GDM1 (cell line): Measurements from ENCODE around the gene SCEL.
"Not testable (repeated sequence)": the region's sequence is repeated elsewhere in the genome, so short reads cannot be mapped to it uniquely, and the experiment has no call there.

Source experiments
- DNase-seq: peaks from one replicate; lab custom pipeline; 2025; lab: John Stamatoyannopoulos, UW

SCEL gene, protein sequence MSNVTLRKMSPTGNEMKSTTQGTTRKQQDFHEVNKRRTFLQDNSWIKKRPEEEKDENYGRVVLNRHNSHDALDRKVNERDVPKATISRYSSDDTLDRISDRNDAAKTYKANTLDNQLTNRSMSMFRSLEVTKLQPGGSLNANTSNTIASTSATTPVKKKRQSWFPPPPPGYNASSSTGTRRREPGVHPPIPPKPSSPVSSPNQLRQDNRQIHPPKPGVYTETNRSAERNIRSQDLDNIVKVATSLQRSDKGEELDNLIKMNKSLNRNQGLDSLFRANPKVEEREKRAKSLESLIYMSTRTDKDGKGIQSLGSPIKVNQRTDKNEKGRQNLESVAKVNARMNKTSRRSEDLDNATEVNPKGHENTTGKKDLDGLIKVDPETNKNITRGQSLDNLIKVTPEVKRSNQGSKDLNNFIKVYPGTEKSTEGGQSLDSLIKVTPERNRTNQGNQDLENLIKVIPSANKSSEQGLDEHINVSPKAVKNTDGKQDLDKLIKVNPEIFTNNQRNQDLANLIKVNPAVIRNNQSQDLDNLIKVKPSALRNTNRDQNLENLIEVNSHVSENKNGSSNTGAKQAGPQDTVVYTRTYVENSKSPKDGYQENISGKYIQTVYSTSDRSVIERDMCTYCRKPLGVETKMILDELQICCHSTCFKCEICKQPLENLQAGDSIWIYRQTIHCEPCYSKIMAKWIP

DNA sequence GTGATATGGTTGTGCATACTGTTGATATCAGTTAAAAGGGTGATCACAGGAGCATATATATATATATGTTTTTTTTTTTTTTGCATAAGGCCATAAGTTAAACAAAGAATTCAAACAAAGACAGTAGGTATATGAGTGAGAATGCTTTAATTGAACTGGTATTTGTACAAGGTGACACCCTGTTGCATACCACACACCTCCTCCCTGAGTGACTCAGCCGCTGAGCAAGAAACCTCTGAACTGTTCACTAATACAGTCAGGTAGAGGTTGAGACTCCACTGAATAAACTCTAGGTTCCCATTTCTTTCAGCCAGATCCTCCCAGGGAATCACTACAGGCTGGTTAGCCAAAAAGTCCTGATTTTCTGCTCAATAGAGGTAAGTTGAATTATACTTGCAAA is at the start of gene SCEL:
Gene SCEL (plus strand): TSS at position 259 of the 400 bp plus-strand sequence. CDS start 20,170 bp downstream, outside the sequence.
- DNase-seq: no peak

DNA sequence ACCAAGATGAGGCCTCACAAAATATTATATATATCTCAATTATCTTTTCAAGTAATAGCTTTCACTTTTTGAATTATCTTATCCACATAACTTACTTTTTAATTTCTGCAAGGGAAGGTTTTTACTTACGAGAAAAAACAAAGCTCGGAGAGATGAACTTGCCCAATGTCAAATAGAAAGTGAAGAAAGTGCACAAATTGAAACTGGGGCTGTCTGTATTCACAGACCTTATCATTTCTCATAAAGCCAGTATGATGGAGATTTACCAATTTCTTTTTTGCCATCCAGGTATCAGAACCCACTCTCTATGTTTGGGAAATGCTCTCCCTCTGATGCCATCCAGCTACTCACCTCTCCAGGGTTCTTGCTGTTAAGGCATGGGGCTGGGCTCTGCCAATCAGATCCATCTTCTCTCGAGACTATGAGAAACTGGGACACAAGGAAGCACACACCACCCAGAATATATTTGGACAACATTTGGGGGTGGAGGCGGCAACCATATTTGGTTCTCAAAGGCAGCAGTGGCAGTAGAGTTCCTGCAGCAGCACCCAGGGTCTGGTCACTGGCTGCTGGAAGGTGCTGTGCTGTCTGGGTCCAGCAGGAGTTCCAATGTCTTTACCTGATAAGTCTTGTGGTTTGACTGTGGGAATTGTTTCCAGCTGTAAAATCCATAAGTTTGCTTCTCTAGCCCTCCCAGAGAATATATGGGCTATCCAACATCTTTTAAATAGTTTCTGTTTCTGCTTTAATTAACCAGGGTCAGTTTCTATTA is 45.8 kb upstream of the SCEL start:
- no peak for DNase-seq

DNA sequence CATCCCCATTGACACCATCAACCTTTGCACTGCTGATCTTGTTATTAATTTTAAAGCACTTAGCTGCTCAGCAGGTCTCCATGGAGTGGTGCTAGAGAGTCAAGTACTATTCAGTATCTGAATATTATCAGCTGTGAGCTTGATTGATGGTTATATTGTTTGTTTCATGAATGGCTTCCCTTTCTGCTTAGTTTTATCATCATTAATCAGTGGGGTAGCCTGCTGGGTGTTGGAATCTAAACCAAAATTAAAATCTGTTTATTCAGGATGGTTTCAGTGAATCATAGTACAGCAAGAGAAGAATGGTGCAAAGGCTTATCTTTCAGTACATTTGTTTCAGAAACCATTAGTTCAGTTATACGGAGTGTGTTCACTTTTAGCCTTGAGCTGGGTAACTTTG is 42.5 kb upstream of the SCEL start:
- no peak for DNase-seq

DNA sequence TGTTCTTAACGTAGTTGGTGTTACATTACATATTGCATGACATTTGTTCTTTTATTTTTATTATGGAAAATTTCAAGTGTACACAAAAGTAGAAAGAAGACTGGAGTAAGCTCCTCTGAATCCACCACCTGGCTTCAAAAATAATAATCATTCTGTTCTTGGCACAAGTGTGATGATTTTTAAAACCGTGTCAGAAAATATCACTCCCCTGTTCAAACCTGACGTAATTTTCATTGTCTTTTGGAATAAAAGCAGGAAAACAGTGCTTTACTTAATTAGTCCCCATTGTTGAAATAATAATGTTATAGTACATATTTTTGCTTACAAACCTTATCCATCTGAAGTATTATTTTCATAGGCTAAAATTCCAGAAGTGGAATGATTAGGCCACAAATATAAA is 41.3 kb upstream of the SCEL start:
- no peak for DNase-seq

DNA sequence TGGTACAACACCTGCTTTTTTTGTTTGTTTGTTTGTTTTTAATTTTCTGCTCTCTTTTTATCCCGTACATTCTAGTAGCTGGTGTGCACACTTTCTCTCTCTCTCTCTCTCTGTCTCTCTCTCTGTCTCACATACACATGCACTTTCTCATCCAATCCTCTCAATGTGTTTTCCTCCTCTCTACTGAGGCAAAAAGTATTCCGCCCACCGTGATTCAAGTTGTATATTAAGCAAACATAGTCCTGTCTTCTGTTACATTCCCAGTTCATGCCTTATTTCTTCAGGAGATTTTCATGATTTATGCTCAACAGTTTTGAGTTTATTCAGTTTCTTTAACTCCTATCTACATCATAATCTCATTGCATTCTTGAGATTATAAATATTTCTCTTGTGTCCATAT is 38.2 kb upstream of the SCEL start:
- DNase-seq: no peak

DNA sequence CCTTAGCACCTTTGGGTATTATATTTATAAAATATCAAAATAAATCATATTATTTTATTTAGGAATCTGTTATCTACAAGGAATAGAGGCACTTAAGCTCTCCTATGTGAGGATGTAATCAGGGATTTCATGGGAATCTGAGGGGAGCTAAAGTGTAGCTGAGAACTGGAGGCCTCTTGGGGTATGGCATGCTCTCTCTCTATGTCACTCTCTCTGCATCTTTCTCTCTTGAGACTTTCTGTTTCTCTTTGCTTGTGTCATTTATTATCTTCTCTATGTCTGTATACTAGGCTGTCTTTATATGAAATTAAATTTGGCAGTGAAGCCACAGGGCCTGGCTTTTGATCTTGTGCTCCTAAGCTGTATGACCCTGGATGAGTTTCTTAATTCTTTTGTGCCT is 37.7 kb upstream of the SCEL start:
- no peak for DNase-seq

DNA sequence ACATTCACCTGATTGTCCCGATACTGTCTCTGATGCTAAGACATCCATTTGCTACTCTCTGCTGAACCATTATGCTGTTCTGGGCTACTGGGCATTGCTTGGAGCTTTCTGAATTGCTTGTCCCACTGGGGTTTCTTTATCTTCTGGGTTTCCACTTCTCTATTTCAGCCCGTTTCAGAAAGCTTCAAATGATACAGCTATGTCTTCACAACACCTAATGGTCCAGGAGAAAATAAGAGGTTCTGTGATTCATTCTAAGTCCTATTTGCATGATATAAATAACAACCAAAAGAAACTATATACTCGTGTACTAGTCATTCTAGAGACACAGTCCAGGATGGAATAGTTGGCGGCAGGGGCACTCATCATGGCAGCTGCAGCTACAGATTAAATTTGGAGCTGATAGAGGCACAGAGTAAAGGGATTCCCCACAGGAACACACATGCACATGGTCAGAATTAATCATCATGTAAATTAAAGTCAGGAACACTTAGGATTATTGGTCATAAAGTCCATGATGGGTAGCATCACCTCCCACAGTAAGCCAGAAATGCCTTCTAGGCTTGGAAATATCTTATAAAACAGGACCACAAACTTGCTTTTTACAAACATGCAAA is 33.3 kb upstream of the SCEL start:
- no peak for DNase-seq

DNA sequence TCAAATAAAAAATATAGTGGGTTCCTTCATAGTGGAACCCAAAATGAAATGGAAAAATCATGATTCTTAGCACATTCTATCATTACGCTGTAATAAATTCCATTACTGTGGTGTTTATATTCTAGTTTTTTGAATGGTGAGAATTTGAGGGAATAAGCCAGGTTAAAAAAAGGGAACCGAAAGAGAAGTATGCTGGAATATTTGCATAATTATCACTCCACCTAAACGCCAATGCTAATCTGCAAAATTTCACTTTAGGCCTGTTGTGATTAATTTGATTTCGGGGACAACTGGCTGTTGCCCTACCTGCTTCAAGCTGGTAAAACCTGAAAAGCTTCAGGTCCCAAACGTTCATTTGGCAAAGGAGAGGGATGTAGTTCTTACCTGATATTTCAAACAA is 32.1 kb upstream of the SCEL start:
- DNase-seq: no peak

DNA sequence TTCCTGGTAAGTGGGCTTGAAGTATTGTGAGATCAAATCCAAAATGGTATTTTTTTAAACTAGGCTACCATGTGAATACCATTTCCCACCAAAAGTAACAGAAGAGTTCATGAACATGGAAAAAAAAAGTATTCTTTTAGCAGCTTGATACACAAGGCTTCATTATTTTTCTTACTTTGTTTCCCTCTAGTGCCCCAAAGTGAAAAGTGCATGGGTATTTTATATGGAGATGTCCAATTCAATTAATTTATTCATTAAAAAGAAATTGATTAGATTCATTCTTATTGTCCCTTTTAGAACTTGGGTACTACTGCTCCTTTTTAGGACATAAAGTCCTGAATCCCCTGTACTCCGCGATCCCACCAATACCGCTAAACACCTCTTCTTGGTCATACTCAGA is 28.6 kb upstream of the SCEL start:
- DNase-seq: no peak

DNA sequence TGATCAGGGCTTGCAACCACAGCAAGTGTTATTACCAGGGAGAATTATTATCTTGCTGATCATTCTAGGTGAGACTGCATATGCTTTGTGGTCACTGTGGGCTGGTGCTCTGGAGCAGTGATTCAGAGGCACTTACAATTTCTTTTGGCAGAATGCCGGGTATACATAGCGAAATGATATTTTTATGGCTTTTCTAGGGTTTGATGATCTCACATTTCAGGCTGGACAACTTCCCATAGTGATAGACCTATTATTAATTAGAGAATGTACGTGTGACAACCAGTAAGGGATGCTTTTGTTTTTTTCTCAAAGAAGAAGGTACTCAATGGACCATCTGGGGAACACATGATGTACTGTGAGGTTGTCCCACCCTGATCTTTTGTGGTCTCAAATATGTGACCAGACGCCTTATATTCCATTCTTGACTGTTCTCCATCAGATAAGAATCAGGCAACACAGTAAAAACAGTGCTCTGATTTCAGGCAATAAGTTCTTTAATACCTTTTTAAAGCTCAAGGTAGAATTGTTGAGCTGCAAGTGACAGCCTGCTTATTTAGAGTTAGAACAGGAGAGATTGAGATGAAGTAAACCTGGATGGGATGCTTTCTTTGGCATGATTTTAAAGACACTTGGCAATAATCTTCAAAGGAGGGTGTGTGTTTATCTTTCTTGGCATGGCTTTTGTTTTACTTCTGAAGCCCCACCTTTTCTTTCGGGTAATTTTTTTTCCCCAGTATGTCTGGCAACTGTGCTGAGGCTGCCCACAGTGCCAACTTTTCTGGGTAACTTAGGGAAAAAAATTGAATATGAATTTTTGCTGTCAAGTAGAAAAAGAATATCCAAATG is 27.4 kb upstream of the SCEL start:
- DNase-seq: no peak

DNA sequence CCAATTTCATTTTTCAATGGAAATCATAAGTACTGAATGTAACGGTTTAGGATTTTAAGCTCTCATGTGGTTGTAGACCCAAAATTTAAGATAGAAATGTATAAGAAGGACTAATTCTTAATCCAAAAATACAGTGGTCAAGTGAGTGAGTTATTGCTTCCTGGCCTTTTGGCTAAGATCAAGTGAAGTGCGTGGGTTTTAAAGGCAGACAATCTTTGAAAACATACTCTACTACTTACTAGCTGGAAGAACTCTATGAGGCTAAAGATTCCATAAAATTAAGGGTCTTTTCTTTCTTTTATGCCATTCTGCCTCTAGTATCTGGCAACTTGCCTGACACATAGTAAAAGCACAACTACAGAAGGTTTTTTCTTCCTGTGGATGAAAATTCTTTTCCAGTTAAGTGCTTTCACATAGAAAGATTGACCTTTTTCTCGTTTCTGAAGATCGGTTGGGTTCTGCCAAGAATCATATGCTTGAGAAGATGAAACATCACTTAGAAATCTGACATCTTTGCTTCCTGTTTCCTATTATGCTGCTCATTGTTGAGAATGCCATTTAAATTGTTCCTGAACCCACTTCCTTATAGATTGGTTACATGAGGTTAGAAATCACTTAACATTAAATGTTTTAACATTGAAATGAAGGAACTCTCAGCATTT is 26.4 kb upstream of the SCEL start:
- no peak for DNase-seq

DNA sequence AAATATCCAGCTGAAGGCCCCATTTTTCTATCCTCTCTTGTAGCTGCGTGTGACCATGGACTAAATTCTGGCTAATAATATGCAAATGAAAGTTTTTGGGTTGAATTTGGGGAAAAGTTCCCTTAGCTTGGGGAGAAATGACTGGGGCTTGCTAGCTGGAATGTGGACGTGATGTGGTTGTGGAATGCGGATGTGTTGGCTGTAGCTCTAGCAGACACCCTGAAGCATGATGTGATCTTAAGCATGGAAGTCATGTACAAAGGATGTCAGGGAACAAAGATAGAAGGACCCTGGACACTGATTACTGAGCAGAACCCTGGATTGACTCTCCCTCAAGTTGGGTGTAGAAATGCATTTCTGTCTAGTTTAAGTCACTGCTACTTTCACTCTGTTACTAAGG is 25.4 kb upstream of the SCEL start:
- no peak for DNase-seq

DNA sequence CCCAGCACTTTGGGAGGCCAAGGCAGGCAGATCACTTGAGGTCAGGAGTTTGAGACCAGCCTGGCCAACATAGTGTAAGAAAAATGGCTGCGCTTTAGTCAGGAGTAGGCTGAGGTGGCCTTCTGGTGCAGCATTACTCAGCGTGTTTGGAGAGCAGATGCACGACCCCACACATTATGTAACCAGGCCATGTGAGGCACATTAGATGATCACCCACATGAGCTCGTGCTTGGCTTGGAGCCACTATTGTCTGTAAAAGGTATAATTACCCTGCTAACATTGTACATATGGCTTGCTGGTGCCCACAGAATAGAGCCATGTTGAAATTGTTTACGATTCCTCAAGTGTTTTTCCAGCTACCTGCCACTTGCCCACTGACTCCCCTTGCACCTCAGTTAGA is 24.0 kb upstream of the SCEL start:
- no peak for DNase-seq

DNA sequence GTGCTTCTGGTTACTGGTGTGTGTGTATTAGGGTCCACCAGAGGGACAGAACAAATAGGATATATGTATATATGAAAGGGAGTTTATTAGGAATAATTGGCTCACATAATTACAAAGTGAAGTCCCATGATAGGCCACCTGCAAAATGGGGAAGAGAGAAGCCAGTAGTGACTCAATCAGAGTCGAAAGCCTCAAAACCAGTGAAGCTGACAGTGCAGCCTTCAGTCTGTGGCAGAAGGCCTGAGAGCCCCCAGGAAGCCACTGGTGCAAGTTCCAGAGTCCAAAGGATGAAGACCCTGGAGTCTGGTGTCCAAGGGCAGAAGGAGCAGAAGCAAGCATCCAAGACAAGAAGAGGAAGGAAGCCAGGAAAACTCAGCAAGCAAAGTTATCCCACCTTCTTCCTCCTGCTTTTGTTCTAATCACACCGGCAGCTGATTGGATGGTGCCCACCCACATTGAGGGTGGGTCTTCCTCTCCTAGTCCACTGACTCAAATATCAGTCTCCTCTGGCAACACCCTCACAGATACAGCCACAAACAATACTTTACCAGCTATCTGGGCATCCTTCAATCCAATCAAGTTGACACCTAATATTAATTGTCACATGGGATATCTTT is 21.7 kb upstream of the SCEL start:
- DNase-seq: no peak

DNA sequence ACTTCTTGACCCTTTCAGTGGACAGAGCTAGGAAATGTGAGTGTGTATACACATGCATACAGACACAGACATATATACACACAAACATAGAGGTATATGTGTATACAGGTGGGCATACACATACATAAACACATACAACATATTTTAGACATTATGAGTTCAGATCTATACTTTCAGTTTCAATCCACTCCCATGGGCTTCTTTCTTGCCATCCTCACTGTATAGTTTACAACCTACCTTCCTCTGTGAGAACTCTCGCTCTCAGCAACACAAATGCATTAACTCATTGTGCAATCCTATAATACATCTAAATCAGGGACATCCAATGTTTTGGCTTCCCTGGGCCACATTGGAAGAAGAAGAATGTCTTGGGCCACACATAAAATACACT is 21.2 kb upstream of the SCEL start:
- no peak for DNase-seq

DNA sequence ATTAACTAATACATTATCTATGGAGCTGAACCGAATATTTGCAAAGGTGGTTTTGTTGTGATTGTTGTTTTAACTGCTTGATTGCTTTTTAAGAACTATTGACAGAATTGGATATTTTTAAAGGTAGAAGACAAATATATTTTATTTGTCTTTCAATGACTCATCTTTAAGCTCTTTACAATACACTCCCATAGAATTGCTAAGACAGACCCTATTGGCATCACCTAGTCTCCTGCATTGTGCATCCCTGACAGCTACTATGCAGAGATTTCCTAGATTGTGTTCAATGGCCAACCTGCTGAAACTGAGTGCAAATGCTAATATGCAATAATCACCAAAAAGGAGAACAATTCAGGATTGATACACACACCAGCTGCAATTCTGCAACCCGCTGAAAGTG is 19.7 kb upstream of the SCEL start:
- no peak for DNase-seq

DNA sequence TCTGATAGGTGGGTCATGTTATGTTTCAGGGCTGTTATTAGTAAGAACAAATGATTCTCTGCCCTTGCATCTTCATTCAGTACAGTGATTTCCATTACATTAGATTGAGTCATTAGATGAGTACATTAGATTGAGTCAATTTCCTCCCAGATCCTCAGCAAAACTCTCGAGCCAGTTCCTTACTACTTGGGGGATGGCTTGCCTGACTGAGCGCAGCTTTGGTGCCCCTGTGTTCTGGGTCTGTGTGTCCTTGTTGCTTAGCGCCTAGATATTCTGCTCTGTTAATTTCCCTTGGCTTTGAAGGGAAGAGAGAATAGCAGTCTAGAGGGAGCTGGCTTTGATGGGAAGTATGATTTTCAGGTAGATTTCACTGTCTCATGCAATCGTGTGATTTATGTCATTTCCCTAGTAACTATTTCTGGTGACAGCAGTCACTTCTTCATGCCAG is 19.1 kb upstream of the SCEL start:
- no peak for DNase-seq

DNA sequence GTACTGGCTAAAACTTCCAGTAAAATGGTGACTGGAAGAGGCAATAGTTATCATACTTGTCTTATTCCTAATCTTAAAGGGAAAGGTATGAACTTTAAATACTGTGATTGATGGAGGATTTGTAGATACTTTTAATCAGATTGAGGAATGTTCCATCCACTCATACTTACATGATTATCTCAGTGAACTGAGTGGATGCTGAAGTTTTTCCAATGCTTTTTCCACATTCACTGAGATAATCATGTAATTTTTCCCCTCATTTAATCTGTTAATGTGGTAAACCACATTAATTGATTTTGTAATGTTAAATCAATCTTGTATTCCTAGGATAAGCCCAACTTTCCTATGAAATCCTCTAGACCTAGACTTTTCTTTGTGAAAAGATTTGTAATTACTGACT is 17.2 kb upstream of the SCEL start:
- no peak for DNase-seq

DNA sequence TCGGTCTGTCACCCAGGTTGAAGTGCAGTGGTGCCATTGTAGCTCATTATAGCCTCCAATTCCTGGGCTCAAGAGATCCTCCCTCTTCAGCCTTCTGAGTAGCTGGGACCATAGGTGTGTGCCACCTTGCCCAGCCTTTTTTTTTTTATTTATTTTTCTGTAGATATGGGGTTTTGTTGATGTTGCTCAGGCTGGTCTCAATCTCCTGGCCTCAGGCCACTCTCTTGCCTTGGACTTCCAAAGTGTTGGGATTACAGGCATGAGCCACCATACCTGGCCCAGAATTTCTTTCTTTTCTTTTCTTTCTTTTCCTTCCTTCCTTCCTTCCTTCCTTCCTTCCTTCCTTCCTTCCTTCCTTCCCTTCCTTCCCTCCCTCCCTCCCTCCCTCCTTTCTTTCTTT is 16.1 kb upstream of the SCEL start:
- not testable (repeated sequence) for DNase-seq

DNA sequence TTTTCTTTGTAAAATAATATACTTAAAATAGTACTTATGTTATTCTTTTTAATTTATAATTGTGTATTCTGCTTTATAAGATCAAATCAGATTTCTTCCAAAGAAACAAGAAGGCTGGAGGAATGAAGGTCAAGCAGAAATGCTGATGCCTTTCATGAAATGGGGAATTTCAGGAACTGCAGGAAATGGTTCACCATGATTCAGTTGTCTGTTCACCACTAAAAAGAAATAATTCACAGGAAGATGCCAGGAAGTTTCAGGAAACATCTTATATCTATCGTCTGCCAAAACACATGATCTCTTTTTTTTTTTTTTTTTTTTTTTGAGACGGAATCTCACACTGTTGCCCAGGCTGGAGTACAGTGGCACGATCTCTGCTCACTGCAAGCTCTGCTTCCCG is 15.7 kb upstream of the SCEL start:
- no peak for DNase-seq

DNA sequence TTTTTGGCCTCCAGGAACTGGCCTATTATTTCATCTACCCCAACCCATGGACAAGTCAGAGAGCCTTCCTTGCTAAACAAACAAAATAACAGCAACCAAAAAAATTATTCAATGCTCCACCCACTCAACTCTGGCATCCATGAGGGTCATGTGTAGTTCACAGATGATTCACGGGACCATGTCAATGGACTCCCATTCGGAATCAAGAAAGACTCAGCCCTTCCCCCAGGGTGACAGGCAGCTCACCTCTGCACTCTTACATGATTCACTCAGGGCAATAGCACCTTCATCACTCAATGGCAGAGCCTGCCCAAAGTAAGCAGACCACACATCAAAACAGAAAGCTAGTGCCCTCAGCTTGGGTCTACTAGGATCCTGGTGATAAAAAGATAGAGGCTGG is 14.3 kb upstream of the SCEL start:
- no peak for DNase-seq
